ENCODE results near the gene PSMG4.

Gene PSMG4

DNA sequence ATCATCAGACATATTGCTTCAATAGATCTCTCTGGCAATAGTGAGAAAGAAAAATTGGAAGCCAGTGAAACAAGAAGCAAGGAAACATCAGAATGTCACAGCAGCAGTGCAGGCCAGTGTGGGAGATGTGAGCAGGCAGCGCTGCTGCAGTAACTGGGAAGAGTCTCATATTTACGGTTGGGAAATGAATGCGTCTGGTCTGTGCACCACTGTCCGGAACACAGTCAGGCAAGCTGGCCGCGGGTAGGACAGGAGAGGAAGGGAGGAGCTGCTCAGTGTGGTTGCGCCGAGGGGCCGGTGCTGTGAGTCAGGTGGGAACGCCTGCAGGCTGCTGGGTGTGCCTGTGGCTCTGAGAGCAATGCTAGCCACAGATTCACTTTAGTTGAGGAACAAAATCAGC, 6.4 kb upstream of the PSMG4 start:
- DNase-seq: no peak

DNA sequence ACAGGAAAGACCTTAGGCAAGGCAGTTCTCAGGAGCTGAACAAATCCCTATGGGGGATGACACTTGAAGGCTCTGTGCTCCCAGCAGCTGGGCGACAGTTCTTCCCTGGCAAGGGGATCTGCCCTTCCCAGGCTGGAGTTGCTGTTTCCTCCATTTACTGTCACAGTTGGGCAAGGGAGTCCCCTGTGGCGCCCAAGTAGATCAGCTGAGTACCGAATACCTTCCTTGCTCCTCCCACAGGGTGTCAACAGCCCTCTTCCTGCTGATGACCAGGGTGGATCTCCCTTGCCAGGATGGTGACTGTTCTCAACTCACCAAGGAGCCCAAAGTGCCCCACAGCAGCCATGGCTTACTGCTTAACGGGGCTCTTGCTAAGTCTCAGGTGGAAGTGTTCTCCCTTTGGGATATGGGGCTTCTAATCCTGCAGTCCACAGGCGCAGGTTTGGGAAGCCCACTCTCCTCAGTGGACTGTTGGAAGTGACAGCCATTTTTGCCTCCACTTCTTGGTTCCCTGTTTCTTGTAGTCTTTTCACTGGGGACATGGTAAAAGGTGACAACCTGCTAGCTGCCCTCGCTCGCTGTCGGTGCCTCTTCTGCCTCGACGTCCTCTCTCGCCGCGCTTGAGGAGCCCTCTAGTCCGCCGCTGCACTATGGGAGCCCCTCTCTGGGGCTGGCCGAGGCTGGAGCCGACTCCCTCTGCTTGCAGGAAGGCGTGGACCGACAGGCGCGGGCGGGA, 5.7 kb upstream of the PSMG4 start:
- DNase-seq: peak in 2 of 3 donors; percentile 36 to 39

DNA sequence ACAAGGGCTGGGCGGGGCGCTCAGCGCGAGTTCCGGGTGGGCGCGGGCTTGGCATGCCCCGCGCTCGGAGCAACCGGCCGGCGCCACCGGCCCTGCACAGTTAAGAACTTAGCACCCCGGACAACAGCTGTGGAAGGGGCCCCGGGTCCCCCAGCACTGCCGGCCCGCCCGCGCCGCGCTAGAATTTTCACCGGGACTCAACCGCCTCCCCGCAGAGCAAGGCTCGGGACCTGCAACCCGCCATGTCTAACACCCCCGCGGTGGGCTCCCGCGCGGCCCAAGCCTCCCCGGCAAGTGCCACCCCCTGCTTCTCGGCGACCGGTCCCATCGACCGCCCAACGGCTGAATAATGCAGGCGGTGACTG, 5.2 kb upstream of the PSMG4 start:
- DNase-seq: no peak

DNA sequence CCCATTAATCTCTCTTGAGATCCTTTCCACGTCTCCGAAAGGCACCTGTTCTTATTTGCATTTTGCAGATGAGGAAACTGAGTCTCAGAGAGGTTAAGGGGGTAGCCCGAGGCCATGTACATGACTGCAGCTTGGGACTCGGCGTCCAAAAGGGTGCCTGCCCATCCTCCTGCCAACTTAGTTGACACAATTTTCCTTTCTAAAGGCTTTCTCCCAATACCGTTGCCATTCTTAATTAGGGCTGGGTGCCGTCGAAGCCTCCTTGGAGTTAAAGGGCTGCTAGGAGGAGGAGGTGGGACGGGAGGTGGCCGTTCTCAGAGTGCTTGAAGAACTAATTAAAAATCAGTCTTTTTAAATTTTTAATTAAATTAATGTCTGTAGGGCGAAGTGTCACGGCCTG, 546 bp upstream of the PSMG4 start:
- no peak for DNase-seq

DNA sequence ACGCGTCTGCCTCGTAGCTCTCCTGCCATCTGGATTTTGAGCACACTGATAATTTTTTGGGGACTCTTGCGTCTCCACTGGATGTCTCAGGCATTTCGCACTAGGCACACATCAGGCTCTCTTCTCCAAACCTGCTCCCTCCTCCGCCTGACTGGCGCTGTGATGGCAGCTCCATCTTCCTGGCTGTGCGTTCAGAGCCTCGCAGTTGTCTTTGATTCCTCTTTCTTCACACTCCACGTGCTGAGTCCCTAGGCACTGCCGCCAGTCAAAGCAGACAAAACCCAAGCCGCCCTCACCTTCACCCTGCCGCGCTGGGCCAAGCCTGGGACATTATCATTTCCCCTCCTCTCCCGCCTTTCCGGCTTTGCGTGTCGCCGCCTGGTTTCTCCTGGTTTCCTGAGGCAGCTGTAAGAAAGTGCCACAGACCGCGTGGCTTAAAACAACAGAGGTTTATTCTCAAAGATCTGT, 778 bp downstream of the PSMG4 start:
- peak; percentile 44 to 56 (median 47) for DNase-seq

DNA sequence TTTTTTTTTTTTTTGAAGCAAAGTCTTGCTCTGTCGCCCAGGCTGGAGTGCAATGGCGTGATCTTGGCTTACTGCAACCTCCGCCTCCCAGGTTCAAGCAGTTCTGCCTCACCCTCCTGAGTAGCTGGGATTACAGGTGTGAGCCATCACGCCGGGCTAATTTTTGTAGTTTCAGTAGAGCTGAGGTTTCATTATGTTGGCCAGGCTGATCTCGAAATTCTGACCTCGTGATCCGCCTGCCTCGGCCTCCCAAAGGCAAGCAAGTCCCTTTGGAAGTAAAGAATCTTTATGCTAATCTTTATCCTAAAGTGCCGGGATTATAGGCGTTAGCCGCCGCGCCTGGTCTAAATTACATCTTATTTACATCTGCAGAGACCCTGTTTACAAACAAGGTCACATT, 1.5 kb downstream of the PSMG4 start:
- no peak for DNase-seq

DNA sequence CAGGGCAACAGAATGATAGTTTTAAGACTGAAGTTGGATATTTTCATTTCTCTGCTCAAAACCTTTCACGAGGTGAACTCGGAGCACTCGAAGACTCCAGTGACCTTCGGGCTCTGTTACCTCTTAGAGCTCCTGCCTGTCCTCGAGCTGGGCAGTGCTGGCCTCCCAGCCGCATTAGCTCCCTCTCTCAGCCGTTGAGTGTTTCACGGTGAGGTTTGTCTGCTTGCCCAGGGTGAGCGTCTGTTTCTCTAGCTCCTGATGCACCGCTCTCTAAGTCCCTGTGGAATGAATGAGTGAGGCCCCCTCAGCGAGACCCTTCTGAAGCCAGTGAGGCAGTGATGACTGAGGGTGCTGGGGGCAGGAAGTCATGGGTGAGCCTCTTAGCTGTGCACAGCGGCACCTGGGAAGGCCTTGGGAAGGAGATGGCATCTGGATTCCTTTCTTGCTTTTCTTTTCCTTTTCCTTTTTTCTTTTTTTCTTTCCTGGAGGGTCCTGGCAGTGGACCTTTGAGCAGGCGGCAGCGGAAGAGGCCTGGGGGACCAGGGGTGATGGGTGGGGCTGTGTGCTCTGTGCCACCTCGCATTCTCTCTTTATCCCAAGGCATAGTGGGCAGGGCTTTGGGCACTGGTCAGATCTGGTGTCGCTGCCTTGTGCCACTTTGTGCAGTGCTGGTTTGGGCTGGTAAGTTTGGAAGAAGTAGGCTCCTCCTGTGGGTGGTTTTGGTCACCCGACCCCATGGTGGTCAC, 2.2 kb downstream of the PSMG4 start:
- no peak for DNase-seq

DNA sequence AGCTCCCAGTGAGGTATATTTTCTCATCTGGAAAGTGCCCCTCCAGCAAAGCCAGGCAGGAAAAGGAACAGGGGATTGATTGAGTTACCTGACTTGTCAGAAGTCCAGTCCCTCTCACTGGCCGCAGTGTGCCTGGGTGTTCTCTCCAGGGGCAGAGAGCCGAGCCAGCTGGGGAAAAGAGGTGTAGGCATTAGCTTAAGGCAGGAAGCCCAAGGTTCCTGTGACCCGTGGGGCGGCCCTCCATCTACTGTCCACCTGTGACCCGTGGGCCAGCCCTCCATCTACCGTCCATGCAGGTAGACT, 2.7 kb downstream of the PSMG4 start:
- DNase-seq: no peak

DNA sequence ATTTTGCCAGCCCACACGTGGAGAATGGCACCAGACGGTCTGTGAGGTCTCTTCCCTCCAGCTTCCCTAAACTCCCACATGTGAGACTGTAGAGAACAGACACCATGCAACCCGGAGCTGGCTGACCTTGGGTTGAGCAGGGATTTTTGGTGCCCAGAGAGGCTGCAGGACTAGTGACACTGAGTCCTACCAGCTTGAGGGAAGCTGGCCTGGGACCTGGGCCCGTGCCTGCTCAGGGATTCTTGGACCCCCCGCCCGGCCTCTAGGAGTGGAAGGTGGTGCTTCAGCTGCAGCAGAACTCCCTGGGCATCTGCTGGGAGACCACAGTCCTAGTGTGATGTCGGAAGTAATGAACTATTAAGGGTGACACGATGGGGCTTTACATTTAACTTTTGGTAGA, 3.2 kb downstream of the PSMG4 start:
- peak in 1 of 3 donors; percentile 22 for DNase-seq

DNA sequence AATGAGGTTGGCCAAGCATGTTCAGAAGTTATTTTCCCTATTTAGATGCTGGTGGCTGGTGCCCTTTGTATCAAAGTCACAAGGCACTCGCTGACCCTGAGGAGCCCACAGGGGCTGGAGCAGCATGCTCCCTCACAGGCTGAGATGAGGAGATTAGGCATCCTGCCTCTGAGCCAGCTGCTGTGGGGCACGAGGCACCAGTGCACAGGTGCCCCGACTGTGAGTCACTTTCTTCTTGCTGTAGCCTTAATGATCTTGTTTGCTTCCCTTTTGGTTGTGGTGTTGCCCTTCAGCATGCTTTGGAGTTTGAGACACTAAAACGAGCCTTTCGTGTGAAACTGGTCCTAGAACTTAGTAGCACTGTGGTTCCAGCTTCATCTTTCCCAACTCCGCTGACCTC, 4.3 kb downstream of the PSMG4 start:
- no peak for DNase-seq

DNA sequence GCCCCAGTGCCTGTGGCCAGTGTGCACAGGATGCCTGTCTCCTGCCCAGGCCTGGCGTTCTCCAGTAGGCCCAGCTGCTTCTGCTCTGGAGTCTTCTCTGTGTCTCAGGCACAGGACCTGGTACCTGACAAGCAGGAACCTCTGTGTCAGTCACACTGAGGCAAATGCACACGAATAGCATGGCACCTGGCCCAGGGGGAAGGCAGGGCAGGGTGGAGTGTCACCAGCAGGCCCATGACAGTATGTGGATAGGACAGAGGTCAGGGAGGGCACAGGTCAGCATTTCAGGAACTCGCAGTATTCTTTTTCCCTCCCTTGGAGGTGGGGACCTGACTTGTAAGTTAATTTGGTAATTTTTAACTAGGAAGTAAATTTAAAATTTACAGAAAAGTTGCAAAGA, 5.6 kb downstream of the PSMG4 start:
- no peak for DNase-seq

DNA sequence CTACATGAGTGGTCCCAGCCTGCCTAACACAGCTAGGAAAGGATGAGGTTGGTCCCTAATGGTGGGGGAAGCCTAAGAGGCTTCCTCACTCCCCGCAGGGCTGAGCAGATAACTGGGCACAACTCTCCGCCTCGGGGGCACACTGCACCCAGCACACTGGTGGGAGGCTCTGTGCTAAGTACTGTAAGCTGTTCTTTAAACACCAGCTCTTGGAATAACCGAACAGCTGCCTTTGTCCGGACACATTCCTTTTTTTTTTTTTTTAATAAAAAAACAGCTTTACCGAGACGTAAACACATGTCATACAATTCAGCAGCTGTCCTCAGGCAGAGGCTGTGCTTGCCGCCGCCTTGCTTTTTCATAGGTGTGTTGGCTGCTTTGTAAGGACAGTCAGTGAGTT, 6.9 kb downstream of the PSMG4 start:
- no peak for DNase-seq

DNA sequence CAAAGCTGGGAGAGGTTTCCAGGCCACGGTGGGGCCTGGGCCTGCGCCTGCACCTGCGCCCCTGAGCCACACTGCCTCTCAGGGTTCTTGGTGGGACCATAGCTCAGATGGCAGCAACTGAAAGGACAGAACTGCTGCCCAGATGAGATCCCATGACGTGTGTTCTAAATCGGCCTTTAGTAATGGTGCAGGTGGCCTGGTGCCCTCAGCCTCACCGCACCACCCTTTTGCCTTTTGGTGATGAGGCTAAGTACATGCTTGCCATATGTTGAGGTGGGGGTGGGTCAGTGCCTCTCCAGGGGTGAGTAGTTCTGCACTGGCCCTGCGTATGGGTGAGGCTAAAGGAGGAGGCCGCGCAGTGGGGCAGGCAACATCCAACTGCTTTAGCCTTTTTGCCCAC, 7.4 kb downstream of the PSMG4 start:
- no peak for DNase-seq

DNA sequence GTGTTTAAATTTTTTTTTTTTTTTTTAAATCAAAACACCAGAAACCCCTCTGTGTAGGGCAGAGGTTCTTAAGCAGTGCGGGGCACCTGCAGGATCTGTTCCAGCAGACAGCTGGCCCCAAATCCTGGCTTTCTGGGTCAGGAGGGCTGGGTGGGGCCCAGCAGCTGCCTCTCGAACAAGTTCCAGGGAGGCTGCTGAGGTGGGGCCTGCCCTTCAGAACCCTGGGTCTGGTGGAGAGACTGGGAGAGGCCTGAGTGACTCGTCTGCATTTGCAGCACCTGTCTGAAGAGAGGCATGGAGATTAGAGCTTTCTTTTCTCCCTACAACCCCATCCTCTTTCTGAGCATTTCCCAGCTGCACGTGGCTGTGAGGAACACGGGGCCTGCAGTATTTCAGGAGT, 8.4 kb downstream of the PSMG4 start:
- DNase-seq: no peak

DNA sequence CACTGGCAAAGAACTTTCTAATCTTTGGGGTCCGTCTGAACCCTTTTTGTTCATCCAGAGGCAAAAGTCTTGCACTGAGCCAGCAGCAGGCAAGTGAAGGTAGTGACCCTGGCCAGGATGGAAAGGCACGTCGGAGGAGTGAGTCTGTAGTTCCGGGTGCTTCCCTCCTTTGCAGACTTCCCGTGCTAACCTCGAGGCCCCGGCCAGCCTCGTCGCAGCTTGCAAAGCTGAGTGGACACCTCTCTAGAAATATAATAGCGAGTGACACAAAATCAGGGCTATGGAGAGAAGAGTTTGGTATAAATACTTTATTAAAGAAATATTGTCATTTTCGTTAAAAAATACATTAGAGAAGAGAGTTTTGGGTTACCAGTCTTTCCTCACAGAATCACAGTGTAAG, 9.9 kb downstream of the PSMG4 start:
- DNase-seq: no peak

DNA sequence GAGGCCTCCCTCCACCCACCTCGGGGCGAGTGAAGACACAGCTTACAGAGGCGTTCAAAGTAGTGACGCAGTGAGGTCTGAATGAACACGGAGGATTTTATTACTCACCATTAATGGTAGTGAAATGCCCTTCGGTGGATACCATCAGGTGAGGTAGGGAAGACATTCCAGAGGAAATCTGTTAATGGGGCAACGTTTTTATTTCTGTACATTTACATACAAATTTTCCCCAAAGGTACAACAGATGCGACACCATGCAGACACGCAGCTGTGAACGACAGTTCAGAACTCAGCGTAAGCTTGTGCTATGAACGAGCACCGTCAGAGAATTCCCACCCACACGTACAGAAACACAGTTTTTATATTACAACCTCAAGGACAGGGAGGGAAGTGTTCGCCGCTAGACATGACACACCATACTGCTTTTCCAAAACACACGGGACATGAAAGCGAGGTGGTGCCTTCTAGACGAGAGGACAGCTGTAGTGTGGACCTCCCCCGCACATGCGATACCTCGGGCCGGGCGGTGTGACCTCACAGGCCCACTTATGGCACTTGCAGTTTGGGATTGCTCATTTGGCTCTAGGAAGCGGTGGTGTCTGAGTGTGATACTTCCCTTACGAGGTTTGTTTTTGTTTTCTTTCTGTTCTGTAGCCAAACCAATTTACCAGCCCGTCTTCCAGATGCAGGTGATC, 10.7 kb downstream of the PSMG4 start:
- no peak for DNase-seq

DNA sequence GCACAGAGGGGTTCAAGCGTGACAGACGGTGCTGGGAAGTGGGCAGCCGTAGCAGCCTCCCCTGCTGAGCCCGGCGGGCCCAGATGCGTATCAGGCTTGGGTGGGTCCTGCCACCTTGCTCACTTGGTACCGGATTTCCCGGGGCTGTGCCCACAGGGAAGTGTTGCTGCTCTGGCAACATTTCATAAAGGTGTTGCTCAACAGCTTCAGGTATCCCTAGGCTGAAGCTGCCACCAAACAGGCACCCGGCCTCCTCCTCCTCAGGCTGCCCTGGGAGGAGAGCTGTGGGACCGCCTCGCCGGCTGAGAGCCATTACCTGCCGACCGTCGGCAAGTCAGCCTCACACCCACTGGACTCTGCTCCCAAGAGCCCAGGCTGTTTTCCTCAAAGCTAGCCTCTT, 11.5 kb downstream of the PSMG4 start:
- DNase-seq: no peak

DNA sequence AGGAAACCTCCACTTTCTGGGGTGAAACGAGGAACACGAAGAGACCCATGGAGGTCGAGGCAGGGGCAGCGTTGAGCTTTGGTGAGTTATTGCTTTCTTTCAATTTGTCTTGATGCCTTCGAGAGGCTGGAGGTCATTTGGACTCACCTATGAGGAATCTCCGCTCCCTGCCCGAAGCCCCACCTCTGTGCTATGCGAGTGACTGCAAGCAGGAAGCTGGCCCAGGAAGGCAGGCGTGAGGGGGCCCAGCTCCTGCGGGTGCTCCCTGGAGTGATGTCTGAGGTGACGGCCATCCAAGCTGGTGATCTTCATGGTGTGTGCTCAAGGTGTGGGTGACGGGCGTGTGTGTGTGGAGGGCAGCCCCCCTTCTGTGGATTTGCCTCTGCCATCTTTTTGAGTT, 13.0 kb downstream of the PSMG4 start:
- no peak for DNase-seq

DNA sequence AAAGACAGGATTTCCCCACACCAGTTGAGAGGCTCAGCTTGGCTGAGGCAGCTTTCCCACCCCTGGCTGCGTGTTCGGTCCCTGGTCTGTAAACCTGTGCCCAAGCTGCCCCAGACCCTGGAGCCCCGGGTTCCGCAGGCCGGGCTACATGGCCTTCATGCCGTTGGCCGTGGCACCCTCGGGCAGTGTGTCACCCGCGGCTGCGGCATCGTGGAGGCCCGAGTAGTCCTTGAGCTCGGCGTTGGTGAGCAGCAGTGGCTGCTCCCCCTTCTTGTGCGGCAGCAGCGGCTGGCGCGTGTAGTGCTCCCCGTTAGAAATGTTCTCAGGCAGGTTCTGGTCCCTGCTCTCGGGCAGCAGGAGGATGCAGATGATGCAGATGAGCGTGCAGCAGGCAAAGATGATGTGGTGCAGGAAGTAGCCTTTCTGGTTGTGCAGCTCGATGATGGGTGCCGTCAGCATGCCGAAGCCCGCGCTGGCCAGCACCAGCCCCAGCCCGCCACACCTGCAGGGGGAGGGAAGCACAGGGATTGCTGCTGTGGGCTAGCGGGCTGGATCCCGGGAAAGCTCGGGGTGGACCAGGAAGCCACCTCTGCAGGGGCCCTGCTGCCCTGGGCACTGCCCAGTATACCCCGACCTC, 14.3 kb downstream of the PSMG4 start:
- no peak for DNase-seq

DNA sequence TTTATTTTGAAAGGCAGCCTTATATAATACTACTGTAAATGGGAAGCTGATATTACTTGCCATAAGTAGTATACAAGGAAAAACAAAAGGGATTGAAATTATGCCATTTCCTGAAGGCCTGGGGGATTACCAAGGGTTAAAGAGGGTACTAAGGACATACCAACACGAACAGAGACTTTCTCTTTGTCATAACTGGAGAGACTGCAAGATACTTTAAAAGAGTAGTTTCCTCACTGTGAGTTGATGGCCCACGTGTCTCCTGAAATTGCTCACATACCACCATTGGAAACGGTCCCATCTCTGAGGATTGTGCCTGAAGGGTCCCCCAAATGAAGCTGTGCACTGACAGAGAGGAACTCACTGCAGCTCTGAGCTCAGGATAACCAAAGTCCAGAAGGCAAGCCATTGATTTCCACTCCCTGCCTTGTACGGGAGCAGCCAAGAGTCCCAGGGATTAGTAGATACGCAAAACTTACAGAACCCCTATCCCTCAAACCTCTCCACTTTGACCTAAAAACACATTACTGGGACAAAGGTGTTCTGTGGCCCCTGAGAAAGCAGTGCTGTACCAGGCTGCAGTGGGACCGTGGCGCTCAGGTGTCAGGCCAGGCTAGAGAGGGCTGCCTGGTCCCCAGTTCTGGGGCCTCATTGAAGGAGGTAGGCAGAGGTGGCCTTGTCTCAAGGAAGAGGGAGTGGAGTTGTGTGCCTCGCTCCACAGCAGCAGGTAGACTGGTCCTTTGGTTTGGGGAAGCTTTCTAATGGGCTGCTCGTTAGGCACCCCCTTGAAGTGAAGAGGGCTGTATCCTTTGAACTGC, 15.2 kb downstream of the PSMG4 start:
- no peak for DNase-seq

DNA sequence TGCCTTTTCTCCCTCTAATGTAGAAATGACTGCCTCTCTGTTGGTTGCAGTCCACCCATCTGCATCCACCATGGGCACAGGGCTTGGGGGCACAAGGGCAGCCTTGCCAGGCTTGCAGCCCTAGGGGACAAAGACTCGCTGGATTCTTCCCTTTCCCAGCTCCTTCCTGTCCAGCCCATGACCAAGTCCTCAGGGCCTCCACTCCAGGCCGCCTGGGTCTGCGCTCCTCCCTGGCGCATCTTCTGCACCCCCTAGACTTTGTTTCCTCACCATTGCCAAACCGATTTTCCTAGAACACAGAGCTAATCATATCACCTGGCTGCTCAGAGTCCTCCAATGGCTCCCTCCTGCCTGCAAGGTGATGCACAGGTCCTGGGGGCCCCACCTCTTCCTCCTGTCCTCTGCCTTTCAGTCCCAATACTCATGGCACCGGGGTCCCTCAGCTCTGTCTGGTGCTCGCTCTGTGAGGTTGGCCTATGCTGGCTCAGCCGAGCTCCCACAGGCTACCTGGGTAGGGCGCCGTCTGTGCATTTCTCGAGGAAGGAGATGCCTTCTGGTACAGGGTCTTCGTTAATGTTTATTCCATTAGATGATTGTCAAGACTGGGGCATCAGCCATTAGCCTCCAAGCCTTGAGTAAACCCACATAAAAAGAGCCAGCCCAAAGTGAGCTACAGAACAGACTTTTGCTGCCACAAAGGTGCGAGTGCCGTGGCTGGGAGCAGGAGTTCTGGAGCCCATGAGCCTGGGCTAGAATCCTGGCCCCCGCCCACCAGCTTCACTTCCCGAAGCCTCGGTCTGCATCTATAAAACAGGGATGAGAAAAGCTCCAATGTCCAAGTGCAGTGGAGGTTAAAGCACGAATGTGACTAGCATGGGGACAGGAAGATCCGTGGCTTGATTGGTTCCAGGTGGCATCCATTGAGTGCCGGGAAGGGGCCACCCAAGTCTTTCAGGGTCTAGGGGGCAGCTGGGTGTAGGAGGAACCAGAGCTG, 17.7 kb downstream of the PSMG4 start:
- no peak for DNase-seq

DNA sequence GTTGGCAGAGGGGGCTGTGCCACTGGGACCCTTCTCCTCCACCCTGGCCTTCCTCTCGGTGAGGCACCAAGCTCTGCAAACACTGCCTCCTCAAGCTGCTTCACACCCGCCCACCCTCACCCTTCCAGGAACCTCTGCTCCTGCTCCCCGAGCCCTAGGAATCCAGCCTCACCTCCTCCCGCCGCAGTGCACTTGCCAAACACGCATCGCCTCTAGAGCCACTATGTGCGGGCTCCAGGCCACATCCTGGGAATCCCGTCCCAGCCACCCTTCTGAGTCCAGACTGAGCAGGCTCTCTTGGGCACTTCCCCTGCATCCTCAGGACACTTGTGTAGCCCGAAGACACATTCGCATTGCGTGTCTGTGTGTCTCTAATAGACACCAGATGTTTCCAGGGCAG, 18.5 kb downstream of the PSMG4 start:
- DNase-seq: no peak
